AG04449 (cell line): Measurements from ENCODE around the gene MEIKIN.
"Not testable (repeated sequence)": the region's sequence is repeated elsewhere in the genome, so short reads cannot be mapped to it uniquely, and the experiment has no call there.

ENCODE experiments used
- CTCF ChIA-PET: fragments of 350-600 bp; formaldehyde crosslinking; extraction: SDS; loops from one replicate; lab custom pipeline; 2021; ENCODE audit warnings: antibody characterized with exemption; lab: Yijun Ruan, JAX
- POLR2A ChIA-PET: fragments of 400-600, 350-600 bp; formaldehyde crosslinking; extraction: SDS; loops from one replicate; lab custom pipeline; 2020; ENCODE audit warnings: antibody characterized with exemption, inconsistent platforms; lab: Yijun Ruan, JAX
- DNase-seq: peaks from one replicate; pipeline ENCODE4 v3.0.0-alpha.2; 2010; ENCODE audit warnings: low read depth, low spot score
- H3K4me3 ChIP-seq: 2 replicates; pipeline ENCODE4 v1.5.1; 2011; ENCODE audit warnings: low read depth, mild to moderate bottlenecking, control low read depth, low read length
- TF ChIP-seq, protein P1 (sequence below): IDR thresholded peaks from one replicate; pipeline ENCODE4 v1.5.1; 2011; ENCODE audit warnings: mild to moderate bottlenecking, moderate library complexity, low read length, control low read depth, inconsistent platforms; ENCODE audit not compliant: insufficient read depth; ENCODE audit errors: missing control alignments

Gene MEIKIN

DNA sequence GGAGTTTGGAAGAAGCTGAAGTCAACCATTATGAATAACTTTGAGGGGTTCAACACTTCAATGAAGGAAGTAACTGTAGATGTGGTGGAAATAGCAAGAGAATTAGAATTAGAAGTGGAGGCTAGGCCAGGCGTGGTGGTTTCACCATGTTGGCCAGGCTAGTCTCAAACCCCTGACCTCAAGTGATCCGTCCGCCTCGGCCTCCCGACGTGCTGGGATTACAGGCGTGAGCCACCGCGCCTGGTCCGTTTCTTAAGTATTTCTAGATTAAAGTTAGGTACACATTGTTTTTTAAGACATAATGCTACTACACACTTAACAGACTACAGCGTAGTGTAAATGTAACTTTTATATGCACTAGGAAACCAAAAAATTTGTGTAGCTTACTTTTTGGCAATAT, 162.7 kb downstream of the MEIKIN start:
- CTCF ChIA-PET = no interaction called here
- DNase-seq = no peak
- H3K4me3 ChIP-seq = no peak overlapping the region
- POLR2A ChIA-PET = no interaction called here
- TF ChIP-seq, protein P1, sequence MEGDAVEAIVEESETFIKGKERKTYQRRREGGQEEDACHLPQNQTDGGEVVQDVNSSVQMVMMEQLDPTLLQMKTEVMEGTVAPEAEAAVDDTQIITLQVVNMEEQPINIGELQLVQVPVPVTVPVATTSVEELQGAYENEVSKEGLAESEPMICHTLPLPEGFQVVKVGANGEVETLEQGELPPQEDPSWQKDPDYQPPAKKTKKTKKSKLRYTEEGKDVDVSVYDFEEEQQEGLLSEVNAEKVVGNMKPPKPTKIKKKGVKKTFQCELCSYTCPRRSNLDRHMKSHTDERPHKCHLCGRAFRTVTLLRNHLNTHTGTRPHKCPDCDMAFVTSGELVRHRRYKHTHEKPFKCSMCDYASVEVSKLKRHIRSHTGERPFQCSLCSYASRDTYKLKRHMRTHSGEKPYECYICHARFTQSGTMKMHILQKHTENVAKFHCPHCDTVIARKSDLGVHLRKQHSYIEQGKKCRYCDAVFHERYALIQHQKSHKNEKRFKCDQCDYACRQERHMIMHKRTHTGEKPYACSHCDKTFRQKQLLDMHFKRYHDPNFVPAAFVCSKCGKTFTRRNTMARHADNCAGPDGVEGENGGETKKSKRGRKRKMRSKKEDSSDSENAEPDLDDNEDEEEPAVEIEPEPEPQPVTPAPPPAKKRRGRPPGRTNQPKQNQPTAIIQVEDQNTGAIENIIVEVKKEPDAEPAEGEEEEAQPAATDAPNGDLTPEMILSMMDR = no peak

DNA sequence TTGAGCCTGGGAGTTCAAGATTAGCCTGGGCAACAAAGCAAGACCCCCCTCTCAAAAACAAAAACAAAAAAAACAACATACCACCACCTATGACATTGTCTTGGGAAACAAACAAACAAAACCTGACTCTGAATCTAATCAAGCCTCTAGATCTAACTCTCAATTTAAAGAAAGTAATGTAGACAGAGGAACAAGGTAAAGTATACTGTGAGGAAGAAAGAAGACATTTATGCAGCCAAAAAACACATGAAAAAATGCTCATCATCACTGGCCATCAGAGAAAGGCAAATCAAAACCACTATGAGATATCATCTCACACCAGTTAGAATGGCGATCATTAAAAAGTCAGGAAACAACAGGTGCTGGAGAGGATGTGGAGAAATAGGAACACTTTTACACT, 167.3 kb downstream of the MEIKIN start:
- POLR2A ChIA-PET, H3K4me3 ChIP-seq, CTCF ChIA-PET, DNase-seq: not testable (repeated sequence)

DNA sequence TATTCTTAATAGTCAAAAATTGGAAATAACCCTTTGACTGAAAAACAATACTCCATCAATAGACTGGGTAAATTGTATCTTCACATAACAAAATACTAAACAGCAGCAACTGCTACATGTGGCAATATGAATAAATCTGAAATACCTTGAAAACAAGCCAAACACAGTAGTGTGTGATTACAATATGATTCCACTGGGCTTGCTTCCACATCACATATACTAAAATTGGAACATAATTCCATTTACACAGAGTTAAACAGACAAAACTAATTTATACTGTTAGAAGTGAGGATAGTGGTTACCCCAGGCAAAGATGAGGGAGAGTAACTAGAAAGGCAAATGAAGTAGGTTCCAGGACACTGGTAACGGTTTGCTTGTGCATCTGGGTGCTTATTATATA, 169.0 kb downstream of the MEIKIN start:
- H3K4me3 ChIP-seq = no peak overlapping the region
- TF ChIP-seq, protein P1 = no peak
- CTCF ChIA-PET = no interaction called here
- DNase-seq = no peak
- POLR2A ChIA-PET = no interaction called here

DNA sequence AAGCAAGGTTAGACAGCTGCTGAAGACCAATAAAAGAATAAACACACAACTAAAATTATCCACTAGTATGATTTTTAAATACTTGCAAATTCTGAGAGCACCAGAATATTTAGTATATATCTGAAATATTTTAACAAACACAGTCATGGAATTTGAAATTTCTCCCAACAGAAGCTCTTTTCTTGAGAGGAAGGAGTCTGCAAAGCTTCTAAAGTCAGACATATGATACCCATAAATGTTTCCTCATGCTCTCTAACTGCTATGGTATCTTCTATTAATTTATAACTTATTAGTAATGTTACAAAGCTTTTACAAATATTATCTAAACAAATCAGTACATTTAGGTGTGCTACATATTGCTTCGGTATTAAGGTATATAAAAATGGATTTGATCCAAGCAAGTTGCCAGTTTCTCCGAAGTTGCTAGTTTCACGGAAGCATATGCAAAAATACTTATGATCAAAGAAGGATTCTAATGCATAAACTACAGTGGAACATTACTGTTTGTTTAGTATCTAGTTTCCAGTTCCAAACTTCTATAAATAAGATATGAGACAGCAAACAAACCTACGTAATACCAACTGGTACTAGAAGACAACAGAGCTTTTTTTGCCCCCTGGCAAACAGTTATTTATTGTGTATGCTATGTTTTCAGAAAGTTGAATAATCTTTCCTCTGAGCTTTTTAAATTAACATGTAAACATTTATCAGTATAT, 170.7 kb downstream of the MEIKIN start:
- no peak for DNase-seq
- CTCF ChIA-PET = interaction anchor here (0.8 to 0.9 kb wide), 2 partner anchors 13 to 21 kb away, joined by 3 to 4 read pairs; no protein-coding TSS in a partner anchor
- no peak overlapping the region for H3K4me3 ChIP-seq
- POLR2A ChIA-PET = no interaction called here
- TF ChIP-seq, protein P1 = no peak

DNA sequence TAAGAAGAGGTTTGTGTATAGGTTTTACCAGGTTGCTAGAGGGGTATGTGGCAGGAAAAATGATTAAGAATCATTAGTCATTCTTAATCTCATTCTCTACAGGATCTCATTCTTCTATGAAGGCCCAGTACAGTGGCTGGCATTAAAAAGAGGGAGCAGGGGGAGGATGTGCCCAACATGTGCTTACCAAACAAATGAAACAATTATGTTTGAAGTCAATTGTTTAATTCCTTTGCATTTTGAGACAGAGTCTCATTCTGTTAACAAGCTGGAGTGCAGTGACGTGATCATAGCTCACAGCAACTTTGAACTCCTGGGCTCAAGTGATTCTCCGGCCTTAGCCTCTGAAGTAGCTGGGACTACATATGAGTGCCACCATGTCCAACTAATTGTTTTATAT, 171.7 kb downstream of the MEIKIN start:
- TF ChIP-seq, protein P1 = no peak
- no peak overlapping the region for H3K4me3 ChIP-seq
- POLR2A ChIA-PET = no interaction called here
- no peak for DNase-seq
- CTCF ChIA-PET = no interaction called here

DNA sequence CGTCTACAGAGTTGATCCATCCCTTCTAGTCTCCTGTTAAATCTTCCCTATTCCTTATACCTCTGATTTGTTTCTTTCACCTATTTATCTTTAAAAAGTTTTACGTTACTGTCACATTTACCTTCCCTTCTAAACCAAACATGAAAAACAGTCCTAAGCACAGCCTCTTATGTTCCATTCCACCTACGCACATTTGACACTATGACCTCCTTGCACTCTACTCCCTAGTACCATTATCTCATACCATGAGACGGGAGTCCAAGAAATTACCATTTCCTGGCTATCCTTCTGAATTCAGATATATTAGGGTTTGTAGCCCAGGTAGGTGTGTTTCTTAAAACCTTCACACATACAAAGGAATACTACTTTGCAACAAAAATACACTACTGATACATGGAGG, 173.8 kb downstream of the MEIKIN start:
- TF ChIP-seq, protein P1 = no peak
- CTCF ChIA-PET = no interaction called here
- no peak for DNase-seq
- POLR2A ChIA-PET = no interaction called here
- H3K4me3 ChIP-seq = no peak overlapping the region

DNA sequence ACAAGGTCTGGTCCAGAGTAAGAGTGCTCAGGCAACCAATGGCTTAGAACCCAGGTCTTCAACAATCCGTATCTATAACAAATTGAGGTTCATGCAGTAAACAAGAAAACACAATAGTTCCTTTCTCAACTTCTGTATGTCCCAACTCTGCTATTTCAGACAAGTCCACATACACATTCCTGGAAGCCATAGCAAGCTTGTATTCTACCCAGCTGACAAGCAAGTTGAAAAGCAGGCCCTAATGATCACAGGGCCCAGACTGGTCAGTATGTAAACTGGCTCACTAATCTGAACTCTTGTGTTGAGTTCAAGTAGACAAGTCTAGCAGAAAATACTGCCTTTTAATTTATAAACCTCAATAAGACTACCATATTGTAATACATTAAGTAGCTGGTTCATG, 175.5 kb downstream of the MEIKIN start:
- DNase-seq = no peak
- CTCF ChIA-PET = no interaction called here
- POLR2A ChIA-PET = no interaction called here
- TF ChIP-seq, protein P1 = no peak
- no peak overlapping the region for H3K4me3 ChIP-seq
